ENCODE results near the gene PPM1F.

The PPM1F gene

GRCh38 chr22:21975854-21976345 lies 23.3 kb upstream of the PPM1F start:
- no peak for DNase-seq (ENCODE audit: low read depth, low spot score)

GRCh38 chr22:21975273-21975672 lies 22.6 kb upstream of the PPM1F start:
- DNase-seq (ENCODE audit: low read depth, low spot score): no peak

- DNase-seq (ENCODE audit: low read depth, low spot score): no peak
Observed at GRCh38 chr22:21974058-21974649, 21.5 kb upstream of the PPM1F start.

GRCh38 chr22:21972806-21973205 lies 20.2 kb upstream of the PPM1F start:
- DNase-seq (ENCODE audit: low read depth, low spot score): no peak

GRCh38 chr22:21972293-21972779 lies 19.7 kb upstream of the PPM1F start:
- DNase-seq (ENCODE audit: low read depth, low spot score): peak; percentile 52

- no peak for DNase-seq (ENCODE audit: low read depth, low spot score)
Observed at GRCh38 chr22:21971858-21972275, 19.2 kb upstream of the PPM1F start.

- DNase-seq (ENCODE audit: low read depth, low spot score): no peak
Observed at GRCh38 chr22:21970800-21971617, 18.4 kb upstream of the PPM1F start.

- DNase-seq (ENCODE audit: low read depth, low spot score): no peak
Observed at GRCh38 chr22:21970037-21970799, 17.6 kb upstream of the PPM1F start.

- no peak for DNase-seq (ENCODE audit: low read depth, low spot score)
Observed at GRCh38 chr22:21968452-21969129, 15.9 kb upstream of the PPM1F start.

- no peak for DNase-seq (ENCODE audit: low read depth, low spot score)
Observed at GRCh38 chr22:21967693-21968271, 15.1 kb upstream of the PPM1F start.

- no peak for DNase-seq (ENCODE audit: low read depth, low spot score)
Observed at GRCh38 chr22:21966643-21967516, 14.2 kb upstream of the PPM1F start.

- DNase-seq (ENCODE audit: low read depth, low spot score): no peak
Observed at GRCh38 chr22:21965762-21966288, 13.2 kb upstream of the PPM1F start.

GRCh38 chr22:21964918-21965484 lies 12.4 kb upstream of the PPM1F start:
- no peak for DNase-seq (ENCODE audit: low read depth, low spot score)

GRCh38 chr22:21964234-21964633 lies 11.6 kb upstream of the PPM1F start:
- no peak for DNase-seq (ENCODE audit: low read depth, low spot score)

GRCh38 chr22:21963790-21964211 lies 11.2 kb upstream of the PPM1F start:
- DNase-seq (ENCODE audit: low read depth, low spot score): no peak

- no peak for DNase-seq (ENCODE audit: low read depth, low spot score)
Observed at GRCh38 chr22:21963286-21963685, 10.6 kb upstream of the PPM1F start.

- DNase-seq (ENCODE audit: low read depth, low spot score): no peak
Observed at GRCh38 chr22:21962655-21962949, 10.0 kb upstream of the PPM1F start.

GRCh38 chr22:21961886-21962654 lies 9.4 kb upstream of the PPM1F start:
- peak; percentile 63 for DNase-seq (ENCODE audit: low read depth, low spot score)

All from astrocyte of the hippocampus (primary cell).